GM12873 (cell line): Measurements from ENCODE around the gene ATP11A.

Source experiments
- CTCF ChIP-seq: IDR thresholded peaks from 2 replicates; pipeline ENCODE4 v1.5.1; 2012; ENCODE audit warnings: low read depth, mild to moderate bottlenecking, moderate library complexity, low read length, control low read depth; ENCODE audit not compliant: insufficient read depth; ENCODE audit errors: missing control alignments

The ATP11A gene

GRCh38 chr13:112905086-112905485 lies 215.2 kb downstream of the ATP11A start:
- no peak for TF ChIP-seq CTCF

- TF ChIP-seq CTCF: no peak
Observed at GRCh38 chr13:112905619-112905989, 215.8 kb downstream of the ATP11A start.

- TF ChIP-seq CTCF: no peak
Observed at GRCh38 chr13:112905990-112906641, 216.3 kb downstream of the ATP11A start.

GRCh38 chr13:112907286-112907685 lies 217.4 kb downstream of the ATP11A start:
- TF ChIP-seq CTCF: no peak

GRCh38 chr13:112907871-112908331 lies 218.1 kb downstream of the ATP11A start:
- TF ChIP-seq CTCF: no peak

GRCh38 chr13:112908342-112908741 lies 218.5 kb downstream of the ATP11A start:
- no peak for TF ChIP-seq CTCF

GRCh38 chr13:112910016-112910415 lies 220.2 kb downstream of the ATP11A start:
- no peak for TF ChIP-seq CTCF
